GM12801 (cell line): ENCODE results near the gene LRRC59.

Source experiments
- CTCF ChIP-seq: IDR thresholded peaks from one replicate; pipeline ENCODE4 v1.5.1; 2011; ENCODE audit warnings: control low read depth; ENCODE audit not compliant: insufficient read length; ENCODE audit errors: extremely low read depth

LRRC59 gene

GRCh38 chr17:50422738-50423137, 25.4 kb upstream of the LRRC59 start:
- no peak for TF ChIP-seq CTCF

- no peak for TF ChIP-seq CTCF
These were observed 24.2 kb upstream of the LRRC59 start for GRCh38 chr17:50421308-50422051.

GRCh38 chr17:50420419-50421112, 23.2 kb upstream of the LRRC59 start:
- TF ChIP-seq CTCF: no peak

- no peak for TF ChIP-seq CTCF
These were observed 17.5 kb upstream of the LRRC59 start for GRCh38 chr17:50414808-50415207.

- TF ChIP-seq CTCF: no peak
These were observed 14.9 kb upstream of the LRRC59 start for GRCh38 chr17:50412188-50412732.

- TF ChIP-seq CTCF: no peak
These were observed 10.6 kb upstream of the LRRC59 start for GRCh38 chr17:50407921-50408320.

GRCh38 chr17:50406578-50406977, 9.3 kb upstream of the LRRC59 start:
- TF ChIP-seq CTCF: no peak
